ENCODE data around the gene CSNK1D. TPM values are rescaled to one million over a fixed set of nuclear protein-coding genes. Genes with fewer than 3 reads are reported as not detected.

The CSNK1D gene
- total RNA-seq, 1 experiment from 2014 or later: 137 TPM

GRCh38 chr17:82203920-82204319 lies 69.6 kb downstream of the CSNK1D start:
- WGBS (ENCODE audit: extremely low coverage, insufficient read length, low lambda C conversion rate): no CpG with 5 or more reads among the region's 19 CpGs
- Histone ChIP-seq H2BK15ac (ENCODE audit: low read depth, low read length) (no peak overlapping the region), H2AFZ (ENCODE audit: low read length) (no peak overlapping the region), H2BK12ac (ENCODE audit: insufficient read length, low read depth, low read length) (no peak overlapping the region), H3K4me1 (ENCODE audit: insufficient read depth, low read length) (no peaks in the 10 kb centered on the region), H4K20me1 (ENCODE audit: control insufficient read depth, insufficient read depth, insufficient read length) (no peaks in the 10 kb centered on the region), H3K27me3 (ENCODE audit: insufficient read depth, low read length) (no peaks in the 10 kb centered on the region), H3K23ac (ENCODE audit: insufficient read length, low read depth, low read length) (no peak overlapping the region), H2BK5ac (ENCODE audit: insufficient read length, low read length) (no peak overlapping the region), H4K5ac (ENCODE audit: insufficient read length, low read depth, low read length) (no peak overlapping the region), H3K9me3 (ENCODE audit: control insufficient read depth, low read depth, low read length) (no peaks in the 10 kb centered on the region), H3K56ac (ENCODE audit: insufficient read length, low read depth, low read length) (no peak overlapping the region), H2BK120ac (ENCODE audit: low read depth, low read length, poor library complexity, severe bottlenecking) (no peak overlapping the region), H3K4ac (ENCODE audit: low read depth, low read length) (no peak overlapping the region), H3K14ac (ENCODE audit: insufficient read depth, low read length) (no peak overlapping the region), H3K23me2 (ENCODE audit: insufficient read length, low read depth, low read length, poor library complexity, severe bottlenecking) (no peaks in the 10 kb centered on the region), H3K27ac (ENCODE audit: insufficient read length, low read depth, low read length) (no peak overlapping the region), H4K91ac (ENCODE audit: insufficient read length, low read depth, low read length) (no peak overlapping the region), H4K8ac (replicated peaks; ENCODE audit: insufficient read length, low read depth, low read length) (no peak overlapping the region), H2BK20ac (ENCODE audit: low read depth, low read length, poor library complexity, severe bottlenecking) (no peak overlapping the region), H3K9ac (ENCODE audit: extremely low read depth, insufficient read length, low read length) (no peak overlapping the region), H3T11ph (ENCODE audit: low read length) (no peak overlapping the region), H3K4me2 (ENCODE audit: insufficient read depth, insufficient read length, low read length) (no peak overlapping the region), H3K18ac (ENCODE audit: insufficient read length, low read depth, low read length) (no peak overlapping the region), H3K79me1 (ENCODE audit: insufficient read depth, low read depth, low read length, poor library complexity, severe bottlenecking) (no peaks in the 10 kb centered on the region), H2AK5ac (ENCODE audit: insufficient read length, low read length) (no peak overlapping the region), H3K79me2 (ENCODE audit: insufficient read depth, low read length) (no peaks in the 10 kb centered on the region)
- H3K4me1 Mint-ChIP-seq: peaks cover 8 to 11% of the 10 kb centered on the region in 2 experiments
- H3K9me3 Mint-ChIP-seq: no peaks in the 10 kb centered on the region
- H3K4me3 Mint-ChIP-seq: no peak overlapping the region
- no peak for DNase-seq
- TF ChIP-seq CTCF (conservative IDR thresholded peaks at IDR 0.05): no peak
- H3K36me3 Mint-ChIP-seq (ENCODE audit: insufficient read depth in 1 of 3, low read depth in 3 of 3): peaks cover 0 to 4% (median 0%) of the 10 kb centered on the region in 3 experiments; a peak in 3 of 7 replicates
- H3K27me3 Mint-ChIP-seq (ENCODE audit: low read depth): peaks cover 22% of the 10 kb centered on the region
- no peak overlapping the region for H3K27ac Mint-ChIP-seq

All from H9 (cell line).